Uterus (tissue), 2 donors: ENCODE results near the gene TK1.

Source experiments
- CTCF ChIP-seq, 4 experiments: fragments of 200-600 bp in 2 of 4; fragments of 450-650 bp in 2 of 4; sonication (generic) in 2 of 4; IDR thresholded peaks; one replicate each; pipeline ENCODE4 v1.5.1; 2016 to 2019; ENCODE audit warnings: antibody characterized with exemption in 4 of 4, mild to moderate bottlenecking in 2 of 4, moderate library complexity in 1 of 4
- POLR2A ChIP-seq, 2 donors: fragments of 450-650 bp; IDR thresholded peaks; one replicate each; pipeline ENCODE4 v1.6.1; 2016; ENCODE audit warnings: antibody characterized with exemption in 2 of 2, mild to moderate bottlenecking in 1 of 2, moderate library complexity in 1 of 2

- TF ChIP-seq CTCF (IDR thresholded peaks at IDR 0.05): peak; percentile 80 to 90 (median 84)
- no peak for TF ChIP-seq POLR2A (IDR thresholded peaks at IDR 0.05)
These were observed 10.3 kb downstream of the TK1 start for GRCh38 chr17:78176548-78177025.
